Smooth muscle cell (in vitro differentiated cells): ENCODE results near the gene FOXP1. TPM values are rescaled to one million over a fixed set of nuclear protein-coding genes. Genes with fewer than 3 reads are reported as not detected.

Experiments used
- DNase-seq: peaks from one replicate; lab custom pipeline; 2025; ENCODE audit not compliant: unreplicated experiment; lab: John Stamatoyannopoulos, UW
- H2AFZ ChIP-seq: fragments of 200-600 bp; sonication (generic); 2 replicates; pipeline ENCODE4 v1.6.0; 2016; ENCODE audit warnings: antibody characterized with exemption, low read depth, mild to moderate bottlenecking
- H3F3A ChIP-seq: fragments of 200-600 bp; sonication (generic); 2 replicates; pipeline ENCODE4 v1.6.0; 2017; ENCODE audit warnings: antibody characterized with exemption, low read depth
- H3K27ac ChIP-seq: fragments of 200-600 bp; sonication (generic); 2 replicates; pipeline ENCODE4 v1.5.1; 2016; ENCODE audit warnings: low read depth, mild to moderate bottlenecking
- H3K27me3 ChIP-seq: fragments of 200-600 bp; sonication (generic); 2 replicates; pipeline ENCODE4 v1.6.1; 2016; ENCODE audit warnings: low read depth, mild to moderate bottlenecking
- H3K36me3 ChIP-seq: fragments of 200-600 bp; sonication (generic); 2 replicates; pipeline ENCODE4 v1.5.1; 2016; ENCODE audit warnings: low read depth
- H3K4me1 ChIP-seq: fragments of 200-600 bp; sonication (generic); 2 replicates; pipeline ENCODE4 v1.5.1; 2016; ENCODE audit warnings: low read depth
- H3K4me2 ChIP-seq: fragments of 200-600 bp; sonication (generic); 2 replicates; pipeline ENCODE4 v1.6.0; 2016; ENCODE audit warnings: mild to moderate bottlenecking
- H3K4me3 ChIP-seq: fragments of 200-600 bp; sonication (generic); 2 replicates; pipeline ENCODE4 v1.5.1; 2016; ENCODE audit warnings: mild to moderate bottlenecking
- H3K79me2 ChIP-seq: fragments of 200-600 bp; sonication (generic); 2 replicates; pipeline ENCODE4 v1.6.0; 2016; ENCODE audit warnings: low read depth, mild to moderate bottlenecking
- H3K9ac ChIP-seq: fragments of 200-600 bp; sonication (generic); 2 replicates; pipeline ENCODE4 v1.6.0; 2016; ENCODE audit warnings: low read depth
- H3K9me3 ChIP-seq: fragments of 200-600 bp; sonication (generic); replicated peaks from 2 replicates; pipeline ENCODE4 v1.5.1; 2016; ENCODE audit warnings: low read depth
- H4K20me1 ChIP-seq: fragments of 200-600 bp; sonication (generic); 2 replicates; pipeline ENCODE4 v1.6.0; 2016; ENCODE audit warnings: low read depth
- CTCF ChIP-seq: fragments of 200-600 bp; sonication (generic); IDR thresholded peaks from 2 replicates; pipeline ENCODE4 v1.5.1; 2017; ENCODE audit warnings: borderline replicate concordance, mild to moderate bottlenecking, antibody characterized with exemption; ENCODE audit not compliant: insufficient read depth, poor library complexity, severe bottlenecking
- WGBS: methylation state at CpG from one replicate; pipeline ENCODE4 v1.1.7; 2016; ENCODE audit warnings: low lambda C conversion rate; 5-methylcytosine and 5-hydroxymethylcytosine counted together
- polyA plus RNA-seq: library from polyadenylated mRNA; unstranded; fragments of >200 nt; fragmentation: Nextera tagmentation; extraction: Ambion mirVana; gene quantifications from 2 replicates; pipeline ENCODE4 v1.2.1, GENCODE V29; 2016
- total RNA-seq: library from RNA; depleted of rRNA; stranded (reverse); fragments of >200 nt; gene quantifications from 2 replicates; pipeline ENCODE4 v1.2.3, GENCODE V29; 2014

FOXP1 gene
- total and polyA plus RNA-seq, 2 experiments from 2014 or later = 40.9 to 68.0 TPM

GRCh38 chr3:71593106-71593505 lies 9.6 kb upstream of the FOXP1 start:
- no peak overlapping the region for H3K4me3 ChIP-seq
- H3K9me3 ChIP-seq = no peaks in the 10 kb centered on the region
- no peaks in the 10 kb centered on the region for H4K20me1 ChIP-seq
- no peaks in the 10 kb centered on the region for H3K79me2 ChIP-seq
- H3K36me3 ChIP-seq = no peaks in the 10 kb centered on the region
- no peak overlapping the region for H3K4me2 ChIP-seq
- no peak overlapping the region for H3K9ac ChIP-seq
- no peak for TF ChIP-seq CTCF
- no peak for DNase-seq
- H3F3A ChIP-seq = no peaks in the 10 kb centered on the region
- peaks cover 3% of the 10 kb centered on the region for H3K4me1 ChIP-seq
- 84% methylated on average over 3 of the region's 3 CpGs for WGBS
- no peak overlapping the region for H2AFZ ChIP-seq
- no peak overlapping the region for H3K27ac ChIP-seq
- no peaks in the 10 kb centered on the region for H3K27me3 ChIP-seq

DNA sequence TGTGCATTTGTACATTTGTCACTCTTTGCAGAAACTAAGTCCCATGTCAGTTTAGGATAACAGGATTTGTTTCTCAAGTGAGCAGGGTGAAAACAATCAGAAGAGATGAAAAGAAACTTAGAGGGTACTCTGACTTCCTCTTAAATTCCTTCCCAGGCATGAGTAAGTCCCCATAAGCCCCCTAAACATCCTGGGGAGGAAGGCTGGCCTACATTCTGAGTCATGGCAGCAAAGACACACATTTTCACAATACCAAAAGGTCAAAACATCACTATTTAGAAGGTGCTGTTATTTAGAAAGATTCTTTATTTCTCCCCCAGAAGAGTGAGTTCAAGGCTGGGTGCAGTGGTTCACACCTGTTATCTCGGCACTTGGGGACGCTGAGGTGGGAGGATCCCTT lies 7.6 kb upstream of the FOXP1 start:
- no peak for TF ChIP-seq CTCF
- 92% methylated on average over 2 of the region's 2 CpGs for WGBS
- H3K27me3 ChIP-seq = no peaks in the 10 kb centered on the region

DNA sequence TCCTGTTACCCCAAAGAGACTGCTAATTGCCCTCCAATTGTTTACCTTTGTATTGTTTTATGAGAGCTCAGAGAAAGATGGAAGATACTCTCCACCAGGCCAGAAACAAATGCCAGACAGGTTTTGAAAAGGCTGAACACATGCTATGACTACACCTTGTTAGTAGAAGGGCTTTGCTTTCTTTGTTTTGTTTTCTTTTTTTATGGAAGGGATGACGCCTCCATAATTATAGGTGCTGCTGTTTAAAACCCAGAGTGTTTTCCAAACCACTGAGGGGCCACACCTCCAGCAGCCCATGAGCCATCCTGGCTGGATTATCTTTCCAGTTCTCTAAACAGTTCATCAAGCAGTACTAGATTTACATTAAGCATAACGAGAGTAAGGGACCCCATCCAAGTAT lies 5.6 kb upstream of the FOXP1 start:
- Histone ChIP-seq H3F3A (peaks cover 4% of the 10 kb centered on the region), H4K20me1 (no peaks in the 10 kb centered on the region), H3K4me1 (peaks cover 16% of the 10 kb centered on the region), H3K4me2 (no peak overlapping the region), H3K9ac (no peak overlapping the region), H2AFZ (no peak overlapping the region), H3K9me3 (no peaks in the 10 kb centered on the region), H3K27ac (peak overlapping the region; percentile 66), H3K79me2 (no peaks in the 10 kb centered on the region), H3K4me3 (no peak overlapping the region), H3K36me3 (no peaks in the 10 kb centered on the region), H3K27me3 (no peaks in the 10 kb centered on the region)
- no peak for DNase-seq
- no peak for TF ChIP-seq CTCF
- WGBS = 83% methylated on average over 2 of the region's 2 CpGs

More for the DNA sequence above, 7.6 kb upstream of the FOXP1 start:
- Histone ChIP-seq H3K79me2 (no peaks in the 10 kb centered on the region), H3K4me2 (peak overlapping the region; percentile 25), H3K9ac (no peak overlapping the region), H3F3A (peaks cover 2% of the 10 kb centered on the region), H3K4me3 (no peak overlapping the region), H2AFZ (no peak overlapping the region), H3K4me1 (peaks cover 3% of the 10 kb centered on the region), H3K27ac (peak overlapping the region; percentile 53), H3K9me3 (no peaks in the 10 kb centered on the region), H3K36me3 (no peaks in the 10 kb centered on the region), H4K20me1 (no peaks in the 10 kb centered on the region)
- DNase-seq = no peak

GRCh38 chr3:71587958-71588357 lies 4.4 kb upstream of the FOXP1 start:
- no peak for TF ChIP-seq CTCF
- H3K9ac ChIP-seq = no peak overlapping the region
- no peaks in the 10 kb centered on the region for H3K9me3 ChIP-seq
- no peaks in the 10 kb centered on the region for H3K27me3 ChIP-seq
- no peaks in the 10 kb centered on the region for H4K20me1 ChIP-seq
- peaks cover 4% of the 10 kb centered on the region for H3F3A ChIP-seq
- no peak overlapping the region for H2AFZ ChIP-seq
- peak overlapping the region; percentile 9 for H3K4me2 ChIP-seq
- H3K4me1 ChIP-seq = peaks cover 16% of the 10 kb centered on the region
- peak overlapping the region; percentile 66 for H3K27ac ChIP-seq
- H3K36me3 ChIP-seq = no peaks in the 10 kb centered on the region
- 39% methylated on average over 3 of the region's 3 CpGs for WGBS
- peaks cover 5% of the 10 kb centered on the region for H3K79me2 ChIP-seq
- DNase-seq = no peak
- H3K4me3 ChIP-seq = no peak overlapping the region
